H9 (cell line): ENCODE measurements around the gene HEATR3. TPM values are rescaled to one million over a fixed set of nuclear protein-coding genes. Genes with fewer than 3 reads are reported as not detected.

Experiments used
- DNase-seq: peaks from one replicate; pipeline ENCODE4 v3.0.0-alpha.2; 2017
- H2AFZ ChIP-seq: one replicate; pipeline ENCODE4 v1.6.1; 2013; ENCODE audit warnings: mild to moderate bottlenecking, low read length, control low read depth, moderate library complexity
- H2AK5ac ChIP-seq: 2 replicates; pipeline ENCODE4 v1.6.1; 2013; ENCODE audit warnings: low read length, control low read depth, mixed read lengths; ENCODE audit not compliant: insufficient read length
- H2BK120ac ChIP-seq: one replicate; pipeline ENCODE4 v1.6.1; 2013; ENCODE audit warnings: low read depth, mild to moderate bottlenecking, low read length, control low read depth, inconsistent platforms; ENCODE audit not compliant: poor library complexity, severe bottlenecking
- H2BK12ac ChIP-seq: 2 replicates; pipeline ENCODE4 v1.6.1; 2013; ENCODE audit warnings: low read length, control low read depth, mixed read lengths, low read depth; ENCODE audit not compliant: insufficient read length
- H2BK15ac ChIP-seq: 2 replicates; pipeline ENCODE4 v1.6.1; 2013; ENCODE audit warnings: low read depth, low read length, control low read depth
- H2BK20ac ChIP-seq: one replicate; pipeline ENCODE4 v1.6.1; 2013; ENCODE audit warnings: low read depth, mild to moderate bottlenecking, low read length, control low read depth, inconsistent platforms; ENCODE audit not compliant: poor library complexity, severe bottlenecking
- H2BK5ac ChIP-seq: 2 replicates; pipeline ENCODE4 v1.6.1; 2013; ENCODE audit warnings: low read length, control low read depth, mixed read lengths; ENCODE audit not compliant: insufficient read length
- H3K14ac ChIP-seq: 2 replicates; pipeline ENCODE4 v1.6.1; 2013; ENCODE audit warnings: low read length, control low read depth; ENCODE audit not compliant: insufficient read depth
- H3K18ac ChIP-seq: 2 replicates; pipeline ENCODE4 v1.6.1; 2013; ENCODE audit warnings: low read depth, mild to moderate bottlenecking, mixed read lengths, low read length, control low read depth; ENCODE audit not compliant: insufficient read length
- H3K23ac ChIP-seq: 2 replicates; pipeline ENCODE4 v1.6.1; 2013; ENCODE audit warnings: low read length, control low read depth, mixed read lengths, low read depth; ENCODE audit not compliant: insufficient read length
- H3K23me2 ChIP-seq: 2 replicates; pipeline ENCODE4 v1.6.1; 2013; ENCODE audit warnings: low read depth, mild to moderate bottlenecking, mixed read lengths, low read length, control low read depth; ENCODE audit not compliant: insufficient read length, poor library complexity, severe bottlenecking
- H3K27ac ChIP-seq: 2 replicates; pipeline ENCODE4 v1.5.1; 2013; ENCODE audit warnings: low read length, control low read depth, mixed read lengths, low read depth; ENCODE audit not compliant: insufficient read length
- H3K27me3 ChIP-seq: 2 replicates; pipeline ENCODE4 v1.6.1; 2013; ENCODE audit warnings: low read length, control low read depth, inconsistent platforms; ENCODE audit not compliant: insufficient read depth
- H3K4ac ChIP-seq: 2 replicates; pipeline ENCODE4 v1.6.1; 2013; ENCODE audit warnings: low read depth, mild to moderate bottlenecking, control low read depth, inconsistent platforms, low read length, moderate library complexity
- H3K4me1 ChIP-seq: 2 replicates; pipeline ENCODE4 v1.6.1; 2013; ENCODE audit warnings: low read length, control low read depth, inconsistent platforms; ENCODE audit not compliant: insufficient read depth
- H3K4me2 ChIP-seq: 2 replicates; pipeline ENCODE4 v1.6.1; 2013; ENCODE audit warnings: low read length, control low read depth, mixed read lengths; ENCODE audit not compliant: insufficient read length, insufficient read depth
- H3K56ac ChIP-seq: 2 replicates; pipeline ENCODE4 v1.6.1; 2013; ENCODE audit warnings: low read depth, mild to moderate bottlenecking, mixed read lengths, low read length, control low read depth; ENCODE audit not compliant: insufficient read length
- H3K79me1 ChIP-seq: 2 replicates; pipeline ENCODE4 v1.6.1; 2013; ENCODE audit warnings: low read depth, mild to moderate bottlenecking, moderate library complexity, low read length, control low read depth, inconsistent platforms; ENCODE audit not compliant: insufficient read depth, poor library complexity, severe bottlenecking
- H3K79me2 ChIP-seq: 2 replicates; pipeline ENCODE4 v1.6.1; 2013; ENCODE audit warnings: low read length, control low read depth, inconsistent platforms; ENCODE audit not compliant: insufficient read depth
- H3K9ac ChIP-seq: 2 replicates; pipeline ENCODE4 v1.6.1; 2013; ENCODE audit warnings: low read length, control low read depth, mixed read lengths; ENCODE audit not compliant: insufficient read length; ENCODE audit errors: extremely low read depth
- H3K9me3 ChIP-seq: one replicate; pipeline ENCODE4 v1.6.1; 2013; ENCODE audit warnings: low read depth, low read length, inconsistent platforms; ENCODE audit not compliant: control insufficient read depth
- H3T11ph ChIP-seq: one replicate; pipeline ENCODE4 v1.6.1; 2013; ENCODE audit warnings: mild to moderate bottlenecking, low read length, control low read depth, inconsistent platforms
- H4K20me1 ChIP-seq: one replicate; pipeline ENCODE4 v1.6.1; 2013; ENCODE audit not compliant: control insufficient read depth, insufficient read length, insufficient read depth
- H4K5ac ChIP-seq: 2 replicates; pipeline ENCODE4 v1.6.1; 2013; ENCODE audit warnings: low read depth, mild to moderate bottlenecking, mixed read lengths, low read length, control low read depth; ENCODE audit not compliant: insufficient read length
- H4K8ac ChIP-seq: replicated peaks from 2 replicates; pipeline ENCODE4 v1.6.1; 2013; ENCODE audit warnings: low read length, control low read depth, mixed read lengths, low read depth; ENCODE audit not compliant: insufficient read length
- H4K91ac ChIP-seq: 2 replicates; pipeline ENCODE4 v1.6.1; 2013; ENCODE audit warnings: low read depth, mild to moderate bottlenecking, moderate library complexity, mixed read lengths, low read length, control low read depth; ENCODE audit not compliant: insufficient read length
- H3K27ac Mint-ChIP-seq, 3 experiments: 2 replicates in 2 of 3; 3 replicates in 1 of 3; pipeline ENCODE4 v1.8.0; 2020 to 2021; ENCODE audit warnings: mixed read lengths in 3 of 3, mild to moderate bottlenecking in 1 of 3, moderate library complexity in 1 of 3
- H3K27me3 Mint-ChIP-seq: 2 replicates; pipeline ENCODE4 v1.8.0; 2021; ENCODE audit warnings: low read depth, mild to moderate bottlenecking, moderate library complexity, mixed read lengths
- H3K36me3 Mint-ChIP-seq, 3 experiments: 2 replicates in 2 of 3; 3 replicates in 1 of 3; pipeline ENCODE4 v1.8.0; 2020 to 2021; ENCODE audit warnings: low read depth in 3 of 3, mixed read lengths in 3 of 3; ENCODE audit not compliant: insufficient read depth in 1 of 3
- H3K4me1 Mint-ChIP-seq, 2 experiments: 2 replicates each; pipeline ENCODE4 v1.8.0; 2020; ENCODE audit warnings: mixed read lengths in 2 of 2
- H3K4me3 Mint-ChIP-seq, 2 experiments: 2 replicates in 1 of 2; 3 replicates in 1 of 2; pipeline ENCODE4 v1.8.0; 2020 to 2021; ENCODE audit warnings: mild to moderate bottlenecking in 2 of 2, mixed read lengths in 2 of 2, moderate library complexity in 1 of 2
- H3K9me3 Mint-ChIP-seq, 2 experiments: 2 replicates in 1 of 2; 3 replicates in 1 of 2; pipeline ENCODE4 v1.8.0; 2020; ENCODE audit warnings: mild to moderate bottlenecking in 2 of 2, mixed read lengths in 2 of 2, moderate library complexity in 1 of 2
- CTCF ChIP-seq: fragments of 200-600 bp; sonication (generic); conservative IDR thresholded peaks from 3 replicates; pipeline ENCODE4 v1.8.0; 2021; ENCODE audit warnings: antibody characterized with exemption, mild to moderate bottlenecking
- WGBS: extraction: QIAGEN DNeasy Blood & Tissue Kit; methylation state at CpG from one replicate; pipeline ENCODE4 v1.1.7; 2013; ENCODE audit warnings: missing lambda C conversion rate, low lambda C conversion rate, mixed read lengths; ENCODE audit not compliant: insufficient read length; ENCODE audit errors: extremely low coverage; 5-methylcytosine and 5-hydroxymethylcytosine counted together
- total RNA-seq: library from RNA; stranded (reverse); gene quantifications from 2 replicates; pipeline ENCODE4 v1.2.1, GENCODE V29; 2021

Gene HEATR3
- total RNA-seq, 1 experiment from 2014 or later, result 26.5 TPM

DNA sequence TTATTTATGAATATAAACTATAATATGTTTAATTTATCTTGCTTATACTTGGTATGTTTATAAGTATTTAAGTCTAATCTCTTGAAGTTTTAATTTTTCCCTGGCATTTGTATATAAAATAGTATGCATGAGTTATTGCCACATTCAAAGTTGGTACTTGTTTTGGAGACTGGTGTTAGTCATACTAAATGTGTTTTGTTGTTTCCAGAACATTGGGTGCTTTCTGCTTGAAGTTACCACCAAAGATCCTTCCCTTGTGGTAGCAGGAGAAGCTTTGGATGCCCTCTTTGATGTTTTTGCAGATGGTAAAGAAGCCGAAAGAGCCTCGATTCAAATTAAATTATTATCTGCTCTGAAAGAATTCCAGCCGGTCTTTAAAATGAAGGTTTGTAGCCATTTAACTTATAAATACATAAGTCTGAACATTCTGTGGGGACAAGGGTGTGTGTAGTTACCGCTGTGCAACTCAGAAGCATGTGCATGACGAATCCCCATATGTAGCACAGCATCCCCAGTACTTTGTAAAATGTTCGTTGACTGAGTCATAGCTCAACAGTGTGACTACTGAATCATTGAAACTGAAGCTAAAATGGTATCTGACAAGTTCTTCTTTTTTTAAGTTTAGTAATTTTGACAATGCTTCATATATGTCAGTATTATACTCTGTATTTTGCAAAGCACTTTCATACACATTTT lies 36.4 kb downstream of the HEATR3 start:
- Histone ChIP-seq H3K27ac (no peak overlapping the region), H3K4ac (no peak overlapping the region), H2BK15ac (no peak overlapping the region), H3T11ph (no peak overlapping the region), H4K8ac (no peak overlapping the region), H3K14ac (no peak overlapping the region), H3K4me2 (no peak overlapping the region), H3K23me2 (no peaks in the 10 kb centered on the region), H2BK12ac (no peak overlapping the region), H3K18ac (no peak overlapping the region), H4K5ac (no peak overlapping the region), H2AK5ac (no peak overlapping the region), H3K79me2 (no peaks in the 10 kb centered on the region), H3K4me1 (no peaks in the 10 kb centered on the region), H3K27me3 (no peaks in the 10 kb centered on the region), H4K20me1 (no peaks in the 10 kb centered on the region), H3K79me1 (no peaks in the 10 kb centered on the region), H2BK120ac (no peak overlapping the region), H2BK20ac (no peak overlapping the region), H3K23ac (no peak overlapping the region), H2BK5ac (no peak overlapping the region), H2AFZ (no peak overlapping the region), H4K91ac (no peak overlapping the region), H3K56ac (no peak overlapping the region), H3K9ac (no peak overlapping the region), H3K9me3 (no peaks in the 10 kb centered on the region)
- TF ChIP-seq CTCF, result no peak
- WGBS, result no CpG with 5 or more reads among the region's 6 CpGs
- H3K36me3 Mint-ChIP-seq, result peaks cover 11 to 54% (median 28%) of the 10 kb centered on the region in 3 experiments; a peak in 6 of 7 replicates
- H3K27ac Mint-ChIP-seq, result no peak overlapping the region
- no peak for DNase-seq
- H3K27me3 Mint-ChIP-seq, result no peaks in the 10 kb centered on the region
- H3K4me1 Mint-ChIP-seq, result no peaks in the 10 kb centered on the region
- no peak overlapping the region for H3K4me3 Mint-ChIP-seq
- H3K9me3 Mint-ChIP-seq, result no peaks in the 10 kb centered on the region
